ENCODE data around the gene GATD1. TPM values are rescaled to one million over a fixed set of nuclear protein-coding genes. Genes with fewer than 3 reads are reported as not detected.

Gene GATD1
- total and polyA plus RNA-seq, 9 of the 15 experiments (the other 6 are each of a cell fraction or from before 2014, with no cell fraction given) = 2.8 to 144 (median 36.9) TPM

DNA sequence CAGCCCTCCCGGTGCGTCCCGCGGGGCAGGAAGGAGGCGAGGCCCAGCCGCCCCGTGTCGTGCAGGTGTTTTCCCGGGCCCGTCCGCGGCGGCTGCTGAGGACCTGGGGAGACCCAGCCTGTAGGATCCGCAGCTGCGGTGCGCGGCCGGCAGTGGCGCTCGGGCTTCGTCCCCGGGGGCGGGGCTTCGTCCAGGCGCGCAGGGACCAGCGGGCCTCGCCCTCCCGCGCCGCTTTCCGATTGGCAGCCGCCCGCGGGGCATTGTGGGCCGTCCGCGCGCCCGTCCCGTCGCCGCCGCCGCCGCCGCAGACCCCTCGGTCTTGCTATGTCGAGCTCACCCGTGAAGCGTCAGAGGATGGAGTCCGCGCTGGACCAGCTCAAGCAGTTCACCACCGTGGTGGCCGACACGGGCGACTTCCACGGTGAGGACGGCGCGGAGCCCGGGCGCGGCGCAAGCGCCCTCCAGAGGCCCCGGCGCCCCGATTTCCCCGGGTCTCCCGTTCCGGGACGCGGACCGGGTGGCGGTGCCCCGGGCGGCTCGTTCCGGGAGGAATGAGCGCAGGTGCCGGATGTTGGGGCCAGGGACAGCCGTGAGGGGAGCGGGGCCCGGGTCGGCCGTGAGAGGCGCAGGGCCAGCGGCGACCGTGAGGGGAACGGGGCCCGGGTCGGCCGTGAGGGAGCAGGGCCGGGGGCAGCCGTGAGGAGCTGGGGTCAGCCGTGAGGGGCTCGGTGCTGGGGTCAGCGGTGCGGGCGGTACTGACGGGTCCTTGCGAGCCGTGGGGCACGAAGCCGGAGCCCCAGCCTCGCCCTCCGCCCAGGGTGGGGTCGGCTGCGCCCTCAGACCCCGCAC is 29.9 kb downstream of the GATD1 start, which contains the start of gene TALDO1 (continued):
- TF ChIP-seq, protein P1, sequence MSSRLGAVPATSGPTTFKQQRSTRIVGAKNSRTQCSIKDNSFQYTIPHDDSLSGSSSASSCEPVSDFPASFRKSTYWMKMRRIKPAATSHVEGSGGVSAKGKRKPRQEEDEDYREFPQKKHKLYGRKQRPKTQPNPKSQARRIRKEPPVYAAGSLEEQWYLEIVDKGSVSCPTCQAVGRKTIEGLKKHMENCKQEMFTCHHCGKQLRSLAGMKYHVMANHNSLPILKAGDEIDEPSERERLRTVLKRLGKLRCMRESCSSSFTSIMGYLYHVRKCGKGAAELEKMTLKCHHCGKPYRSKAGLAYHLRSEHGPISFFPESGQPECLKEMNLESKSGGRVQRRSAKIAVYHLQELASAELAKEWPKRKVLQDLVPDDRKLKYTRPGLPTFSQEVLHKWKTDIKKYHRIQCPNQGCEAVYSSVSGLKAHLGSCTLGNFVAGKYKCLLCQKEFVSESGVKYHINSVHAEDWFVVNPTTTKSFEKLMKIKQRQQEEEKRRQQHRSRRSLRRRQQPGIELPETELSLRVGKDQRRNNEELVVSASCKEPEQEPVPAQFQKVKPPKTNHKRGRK (tag; IDR thresholded peaks at IDR 0.05) = no peak
- TF ChIP-seq ZBTB12 (CRISPR knock-in tag; IDR thresholded peaks at IDR 0.05) = no peak
- TF ChIP-seq, protein P2, sequence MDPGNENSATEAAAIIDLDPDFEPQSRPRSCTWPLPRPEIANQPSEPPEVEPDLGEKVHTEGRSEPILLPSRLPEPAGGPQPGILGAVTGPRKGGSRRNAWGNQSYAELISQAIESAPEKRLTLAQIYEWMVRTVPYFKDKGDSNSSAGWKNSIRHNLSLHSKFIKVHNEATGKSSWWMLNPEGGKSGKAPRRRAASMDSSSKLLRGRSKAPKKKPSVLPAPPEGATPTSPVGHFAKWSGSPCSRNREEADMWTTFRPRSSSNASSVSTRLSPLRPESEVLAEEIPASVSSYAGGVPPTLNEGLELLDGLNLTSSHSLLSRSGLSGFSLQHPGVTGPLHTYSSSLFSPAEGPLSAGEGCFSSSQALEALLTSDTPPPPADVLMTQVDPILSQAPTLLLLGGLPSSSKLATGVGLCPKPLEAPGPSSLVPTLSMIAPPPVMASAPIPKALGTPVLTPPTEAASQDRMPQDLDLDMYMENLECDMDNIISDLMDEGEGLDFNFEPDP (CRISPR knock-in tag; IDR thresholded peaks at IDR 0.05) = no peak
- TF ChIP-seq ZNF507 (tag; conservative IDR thresholded peaks at IDR 0.05) = no peak
- TF ChIP-seq CHAMP1 (IDR thresholded peaks at IDR 0.05) = no peak
- no peak for TF ChIP-seq GABPB1 (CRISPR knock-in tag; IDR thresholded peaks at IDR 0.05)
- TF ChIP-seq DMBX1 (CRISPR knock-in tag; IDR thresholded peaks at IDR 0.05; ENCODE audit: borderline replicate concordance) = no peak
- TF ChIP-seq FOXK1 (CRISPR knock-in tag; IDR thresholded peaks at IDR 0.05; ENCODE audit: borderline replicate concordance) = no peak
- TF ChIP-seq, protein P3, sequence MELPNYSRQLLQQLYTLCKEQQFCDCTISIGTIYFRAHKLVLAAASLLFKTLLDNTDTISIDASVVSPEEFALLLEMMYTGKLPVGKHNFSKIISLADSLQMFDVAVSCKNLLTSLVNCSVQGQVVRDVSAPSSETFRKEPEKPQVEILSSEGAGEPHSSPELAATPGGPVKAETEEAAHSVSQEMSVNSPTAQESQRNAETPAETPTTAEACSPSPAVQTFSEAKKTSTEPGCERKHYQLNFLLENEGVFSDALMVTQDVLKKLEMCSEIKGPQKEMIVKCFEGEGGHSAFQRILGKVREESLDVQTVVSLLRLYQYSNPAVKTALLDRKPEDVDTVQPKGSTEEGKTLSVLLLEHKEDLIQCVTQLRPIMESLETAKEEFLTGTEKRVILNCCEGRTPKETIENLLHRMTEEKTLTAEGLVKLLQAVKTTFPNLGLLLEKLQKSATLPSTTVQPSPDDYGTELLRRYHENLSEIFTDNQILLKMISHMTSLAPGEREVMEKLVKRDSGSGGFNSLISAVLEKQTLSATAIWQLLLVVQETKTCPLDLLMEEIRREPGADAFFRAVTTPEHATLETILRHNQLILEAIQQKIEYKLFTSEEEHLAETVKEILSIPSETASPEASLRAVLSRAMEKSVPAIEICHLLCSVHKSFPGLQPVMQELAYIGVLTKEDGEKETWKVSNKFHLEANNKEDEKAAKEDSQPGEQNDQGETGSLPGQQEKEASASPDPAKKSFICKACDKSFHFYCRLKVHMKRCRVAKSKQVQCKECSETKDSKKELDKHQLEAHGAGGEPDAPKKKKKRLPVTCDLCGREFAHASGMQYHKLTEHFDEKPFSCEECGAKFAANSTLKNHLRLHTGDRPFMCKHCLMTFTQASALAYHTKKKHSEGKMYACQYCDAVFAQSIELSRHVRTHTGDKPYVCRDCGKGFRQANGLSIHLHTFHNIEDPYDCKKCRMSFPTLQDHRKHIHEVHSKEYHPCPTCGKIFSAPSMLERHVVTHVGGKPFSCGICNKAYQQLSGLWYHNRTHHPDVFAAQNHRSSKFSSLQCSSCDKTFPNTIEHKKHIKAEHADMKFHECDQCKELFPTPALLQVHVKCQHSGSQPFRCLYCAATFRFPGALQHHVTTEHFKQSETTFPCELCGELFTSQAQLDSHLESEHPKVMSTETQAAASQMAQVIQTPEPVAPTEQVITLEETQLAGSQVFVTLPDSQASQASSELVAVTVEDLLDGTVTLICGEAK (IDR thresholded peaks at IDR 0.05) = peak; percentile 13; the same call in 1 of the 2 replicates
- TF ChIP-seq, protein P3 (CRISPR knock-in tag; IDR thresholded peaks at IDR 0.05) = no peak

All from K562 (cell line).